ENCODE measurements around the gene CRTC3. TPM values are rescaled to one million over a fixed set of nuclear protein-coding genes. Genes with fewer than 3 reads are reported as not detected.
"Not testable (repeated sequence)": the region's sequence is repeated elsewhere in the genome, so short reads cannot be mapped to it uniquely, and the experiment has no call there.

CRTC3 gene
- total and polyA plus RNA-seq, 3 donors from 2014 or later, result 47.1 to 125 (median 105) TPM

DNA sequence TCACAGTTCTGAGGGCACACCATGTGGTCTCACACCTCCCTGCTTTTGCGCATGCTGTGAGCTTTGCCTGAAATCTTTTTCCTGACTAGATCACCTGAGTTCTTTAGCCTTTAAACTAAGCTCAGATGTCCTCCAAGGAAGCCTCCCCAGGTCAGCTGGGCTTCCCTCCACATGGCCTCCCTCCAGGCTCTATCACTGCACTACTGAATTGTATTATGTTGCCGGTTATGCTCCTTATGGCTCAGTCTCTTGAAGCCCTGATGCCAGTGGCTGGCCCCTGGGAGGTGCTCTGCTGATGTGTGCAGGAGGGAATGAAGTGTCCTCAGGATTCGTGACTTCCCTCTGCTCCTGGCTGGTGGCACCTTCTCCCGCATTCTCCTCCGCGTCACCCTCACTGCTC is 94.1 kb downstream of the CRTC3 start:
- no peaks in the 10 kb centered on the region for H3K27me3 ChIP-seq
- TF ChIP-seq POLR2A (IDR thresholded peaks at IDR 0.05), result no peak
- TF ChIP-seq, protein P1, sequence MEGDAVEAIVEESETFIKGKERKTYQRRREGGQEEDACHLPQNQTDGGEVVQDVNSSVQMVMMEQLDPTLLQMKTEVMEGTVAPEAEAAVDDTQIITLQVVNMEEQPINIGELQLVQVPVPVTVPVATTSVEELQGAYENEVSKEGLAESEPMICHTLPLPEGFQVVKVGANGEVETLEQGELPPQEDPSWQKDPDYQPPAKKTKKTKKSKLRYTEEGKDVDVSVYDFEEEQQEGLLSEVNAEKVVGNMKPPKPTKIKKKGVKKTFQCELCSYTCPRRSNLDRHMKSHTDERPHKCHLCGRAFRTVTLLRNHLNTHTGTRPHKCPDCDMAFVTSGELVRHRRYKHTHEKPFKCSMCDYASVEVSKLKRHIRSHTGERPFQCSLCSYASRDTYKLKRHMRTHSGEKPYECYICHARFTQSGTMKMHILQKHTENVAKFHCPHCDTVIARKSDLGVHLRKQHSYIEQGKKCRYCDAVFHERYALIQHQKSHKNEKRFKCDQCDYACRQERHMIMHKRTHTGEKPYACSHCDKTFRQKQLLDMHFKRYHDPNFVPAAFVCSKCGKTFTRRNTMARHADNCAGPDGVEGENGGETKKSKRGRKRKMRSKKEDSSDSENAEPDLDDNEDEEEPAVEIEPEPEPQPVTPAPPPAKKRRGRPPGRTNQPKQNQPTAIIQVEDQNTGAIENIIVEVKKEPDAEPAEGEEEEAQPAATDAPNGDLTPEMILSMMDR (IDR thresholded peaks at IDR 0.05), result no peak
- intact Hi-C loops (cut with DNase I; ENCODE audit: low total_unique reads), result no loop called here
- no peaks in the 10 kb centered on the region for H3K9me3 ChIP-seq
- H3K4me3 ChIP-seq, result no peak overlapping the region
- no peaks in the 10 kb centered on the region for H3K4me1 ChIP-seq
- H3K27ac ChIP-seq, result no peak overlapping the region
- no peaks in the 10 kb centered on the region for H3K36me3 ChIP-seq (ENCODE audit: low read depth, missing control alignments)
- DNase-seq, result no peak
- 82 to 85% methylated on average over 6 of the region's 6 CpGs for WGBS, 2 donors

DNA sequence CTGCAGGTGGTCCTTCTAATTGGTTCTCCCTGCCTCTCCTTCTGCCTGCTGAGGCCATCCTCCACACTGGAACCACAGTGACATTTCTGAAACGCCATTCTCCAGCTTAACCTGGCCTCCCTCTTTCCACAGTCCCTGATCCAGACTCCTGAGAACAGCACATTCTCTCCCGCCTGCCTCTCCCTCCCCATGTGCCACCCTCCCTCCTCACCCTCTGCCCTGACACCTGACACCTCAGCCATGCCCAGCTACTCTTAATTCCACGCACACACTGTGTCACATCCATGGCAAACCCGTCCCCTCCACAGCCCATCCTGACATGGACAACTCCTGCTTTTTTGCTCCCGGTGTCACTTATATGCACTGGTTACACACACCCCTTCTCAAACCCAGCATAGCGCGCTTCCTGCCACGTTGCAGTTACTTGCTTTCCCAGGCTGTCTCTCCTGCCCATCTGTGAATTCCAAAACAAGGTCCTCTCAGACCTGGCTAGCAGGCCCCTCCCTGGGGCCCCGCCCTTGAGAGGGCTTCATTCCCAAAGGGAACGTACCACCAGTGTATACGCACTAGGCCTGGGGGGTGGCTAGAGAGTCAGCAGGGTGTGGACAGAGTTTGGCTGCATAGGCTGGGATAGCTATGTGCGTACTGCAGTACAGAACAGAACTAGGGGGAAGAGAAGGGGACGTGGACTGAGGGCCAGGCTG is 94.7 kb downstream of the CRTC3 start:
- no peaks in the 10 kb centered on the region for H3K27me3 ChIP-seq
- intact Hi-C loops (cut with DNase I; ENCODE audit: low total_unique reads), result no loop called here
- H3K36me3 ChIP-seq (ENCODE audit: low read depth, missing control alignments), result no peaks in the 10 kb centered on the region
- DNase-seq, result no peak
- H3K27ac ChIP-seq, result no peak overlapping the region
- H3K9me3 ChIP-seq, result no peaks in the 10 kb centered on the region
- no peak for TF ChIP-seq POLR2A (IDR thresholded peaks at IDR 0.05)
- TF ChIP-seq, protein P1 (IDR thresholded peaks at IDR 0.05), result no peak
- no peaks in the 10 kb centered on the region for H3K4me1 ChIP-seq
- H3K4me3 ChIP-seq, result no peak overlapping the region
- WGBS, 2 donors, result 84 to 87% methylated on average over 13 of the region's 13 CpGs

DNA sequence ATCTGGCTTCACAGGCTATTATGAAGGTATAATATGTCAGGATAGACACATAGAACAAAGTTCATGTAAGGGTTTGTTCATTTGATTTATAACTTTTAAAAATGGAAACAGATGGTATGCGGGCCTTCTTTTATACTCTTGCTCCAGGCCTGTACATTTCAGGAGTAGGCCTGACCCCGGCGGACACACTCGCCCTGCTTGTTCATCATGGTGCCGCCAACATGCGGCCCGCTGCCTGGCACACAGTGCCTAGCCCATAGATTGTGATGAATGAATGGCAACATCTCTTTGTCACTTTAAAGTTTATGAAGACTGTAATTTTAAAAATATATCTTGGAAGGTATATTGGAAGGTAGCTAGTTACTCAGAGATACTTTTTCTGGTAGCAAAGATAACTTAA is 95.3 kb downstream of the CRTC3 start:
- WGBS, 2 donors, result 89 to 93% methylated on average over 7 of the region's 7 CpGs
- no peak for DNase-seq
- Histone ChIP-seq H3K36me3 (ENCODE audit: low read depth, missing control alignments) (no peaks in the 10 kb centered on the region), H3K9me3 (no peaks in the 10 kb centered on the region), H3K27ac (no peak overlapping the region), H3K4me1 (no peaks in the 10 kb centered on the region), H3K27me3 (no peaks in the 10 kb centered on the region), H3K4me3 (no peak overlapping the region)
- intact Hi-C loops (cut with DNase I; ENCODE audit: low total_unique reads), result no loop called here
- TF ChIP-seq, protein P1 (IDR thresholded peaks at IDR 0.05), result no peak
- TF ChIP-seq POLR2A (IDR thresholded peaks at IDR 0.05), result no peak

DNA sequence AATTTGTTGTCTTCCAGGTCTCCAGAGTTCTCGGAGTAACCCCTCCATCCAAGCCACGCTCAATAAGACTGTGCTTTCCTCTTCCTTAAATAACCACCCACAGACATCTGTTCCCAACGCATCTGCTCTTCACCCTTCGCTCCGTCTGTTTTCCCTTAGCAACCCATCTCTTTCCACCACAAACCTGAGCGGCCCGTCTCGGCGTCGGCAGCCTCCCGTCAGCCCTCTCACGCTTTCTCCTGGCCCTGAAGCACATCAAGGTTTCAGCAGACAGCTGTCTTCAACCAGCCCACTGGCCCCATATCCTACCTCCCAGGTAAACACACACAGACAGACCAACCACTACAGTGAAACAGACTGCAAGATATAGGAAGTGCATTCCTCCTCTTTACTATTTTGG is 99.5 kb downstream of the CRTC3 start:
- no peaks in the 10 kb centered on the region for H3K9me3 ChIP-seq
- TF ChIP-seq, protein P1 (IDR thresholded peaks at IDR 0.05), result no peak
- TF ChIP-seq POLR2A (IDR thresholded peaks at IDR 0.05), result no peak
- DNase-seq, result no peak
- H3K27me3 ChIP-seq, result no peaks in the 10 kb centered on the region
- H3K36me3 ChIP-seq (ENCODE audit: low read depth, missing control alignments), result no peaks in the 10 kb centered on the region
- intact Hi-C loops (cut with DNase I; ENCODE audit: low total_unique reads), result no loop called here
- H3K27ac ChIP-seq, result no peak overlapping the region
- 95% methylated on average over 12 of the region's 12 CpGs for WGBS, 2 donors
- H3K4me1 ChIP-seq, result no peaks in the 10 kb centered on the region
- no peak overlapping the region for H3K4me3 ChIP-seq

DNA sequence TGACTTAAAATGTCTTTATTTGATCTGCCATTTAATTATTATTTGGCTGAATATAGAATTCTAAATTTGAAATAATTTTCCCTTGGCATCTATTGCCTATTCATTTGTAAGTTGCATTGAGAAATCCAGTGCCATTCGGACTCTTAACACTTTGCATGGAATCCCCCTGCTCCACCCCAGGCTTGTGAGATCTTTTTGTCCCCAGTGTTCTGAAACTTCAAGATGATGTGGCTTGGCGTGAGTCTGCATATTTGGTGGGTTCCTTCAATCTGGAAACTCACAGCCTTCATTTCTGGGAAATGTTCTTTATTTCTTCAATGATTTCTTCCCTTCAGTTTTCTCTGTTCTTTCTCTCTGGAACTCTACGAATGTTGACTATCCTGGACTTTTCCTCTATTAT is 103.6 kb downstream of the CRTC3 start:
- no peak for TF ChIP-seq POLR2A (IDR thresholded peaks at IDR 0.05)
- TF ChIP-seq, protein P1 (IDR thresholded peaks at IDR 0.05), result no peak

DNA sequence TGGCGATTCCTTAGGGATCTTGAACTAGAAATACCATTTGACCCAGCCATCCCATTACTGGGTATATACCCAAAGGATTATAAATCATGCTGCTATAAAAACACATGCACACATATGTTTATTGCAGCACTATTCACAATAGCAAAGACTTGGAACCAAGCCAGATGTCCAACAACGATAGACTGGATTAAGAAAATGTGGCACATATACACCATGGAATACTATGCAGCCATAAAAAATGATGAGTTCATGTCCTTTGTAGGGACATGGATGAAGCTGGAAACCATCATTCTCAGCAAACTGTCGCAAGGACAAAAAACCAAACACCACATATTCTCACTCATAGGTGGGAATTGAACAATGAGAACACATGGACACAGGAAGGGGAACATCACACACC is 107.3 kb downstream of the CRTC3 start:
- H3K9me3 ChIP-seq; H3K27ac ChIP-seq; DNase-seq; H3K4me1 ChIP-seq; H3K36me3 ChIP-seq (ENCODE audit: low read depth, missing control alignments); H3K4me3 ChIP-seq; H3K27me3 ChIP-seq; intact Hi-C loops (cut with DNase I; ENCODE audit: low total_unique reads): not testable (repeated sequence)
- WGBS, 2 donors, result 69 to 94% methylated on average over 2 of the region's 3 CpGs

More for the DNA sequence above, 103.6 kb downstream of the CRTC3 start:
- Histone ChIP-seq H3K4me3 (no peak overlapping the region), H3K4me1 (no peaks in the 10 kb centered on the region), H3K27ac (no peak overlapping the region), H3K36me3 (ENCODE audit: low read depth, missing control alignments) (no peaks in the 10 kb centered on the region), H3K9me3 (no peaks in the 10 kb centered on the region), H3K27me3 (no peaks in the 10 kb centered on the region)
- DNase-seq, result no peak
- intact Hi-C loops (cut with DNase I; ENCODE audit: low total_unique reads), result no loop called here
- WGBS, 2 donors, result 71 to 76% methylated on average over 3 of the region's 3 CpGs

All from testis (tissue), 3 donors.